ENCODE results near the gene EPB42.
A peak's percentile ranks its signal among the peaks of the same experiment; 100 is the strongest.
"Not testable (repeated sequence)": the region's sequence is repeated elsewhere in the genome, so short reads cannot be mapped to it uniquely, and the experiment has no call there.

Gene EPB42

DNA sequence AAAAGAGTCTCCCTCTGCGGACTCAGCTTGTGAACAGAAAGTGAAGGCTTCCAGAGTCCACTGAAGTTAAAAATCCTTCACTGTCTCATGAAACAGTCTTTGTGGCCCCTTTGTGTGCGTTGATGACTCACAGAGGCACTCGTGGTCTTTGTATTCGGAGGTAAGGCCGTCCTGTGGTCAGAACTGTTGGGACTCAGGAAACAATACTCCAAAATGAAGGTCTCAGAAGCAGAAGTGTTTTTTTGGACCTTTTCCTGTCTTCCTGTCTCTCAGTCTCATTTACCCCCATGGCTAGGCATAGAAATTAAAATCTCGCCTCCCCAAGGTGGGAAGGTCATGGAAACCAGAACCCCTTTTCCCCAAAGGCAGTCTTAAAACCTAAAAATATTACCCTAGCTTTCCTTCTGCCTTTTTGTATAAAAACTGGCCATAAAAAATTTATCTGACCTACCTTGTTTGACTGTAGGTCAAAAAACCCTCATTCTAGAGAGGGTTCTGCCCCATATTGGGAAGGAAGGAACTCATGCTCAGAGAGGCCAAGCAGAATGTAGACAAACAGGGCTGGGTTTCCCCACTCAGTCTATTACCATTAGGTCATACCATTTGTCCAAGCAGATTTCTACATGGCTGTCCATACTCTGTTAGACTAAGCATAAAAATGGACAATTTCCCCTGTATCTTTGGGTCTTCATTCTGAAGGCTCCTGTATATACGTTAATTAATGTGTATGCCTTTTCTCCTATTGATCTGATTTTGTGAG is 19.1 kb upstream of the EPB42 start:
- no peak for DNase-seq

GRCh38 chr15:43238671-43239131 is 17.9 kb upstream of the EPB42 start:
- no peak for DNase-seq

- no peak for DNase-seq
Observed at GRCh38 chr15:43237842-43238470, 17.1 kb upstream of the EPB42 start.

GRCh38 chr15:43235536-43235935 is 14.7 kb upstream of the EPB42 start:
- DNase-seq, result no peak

DNA sequence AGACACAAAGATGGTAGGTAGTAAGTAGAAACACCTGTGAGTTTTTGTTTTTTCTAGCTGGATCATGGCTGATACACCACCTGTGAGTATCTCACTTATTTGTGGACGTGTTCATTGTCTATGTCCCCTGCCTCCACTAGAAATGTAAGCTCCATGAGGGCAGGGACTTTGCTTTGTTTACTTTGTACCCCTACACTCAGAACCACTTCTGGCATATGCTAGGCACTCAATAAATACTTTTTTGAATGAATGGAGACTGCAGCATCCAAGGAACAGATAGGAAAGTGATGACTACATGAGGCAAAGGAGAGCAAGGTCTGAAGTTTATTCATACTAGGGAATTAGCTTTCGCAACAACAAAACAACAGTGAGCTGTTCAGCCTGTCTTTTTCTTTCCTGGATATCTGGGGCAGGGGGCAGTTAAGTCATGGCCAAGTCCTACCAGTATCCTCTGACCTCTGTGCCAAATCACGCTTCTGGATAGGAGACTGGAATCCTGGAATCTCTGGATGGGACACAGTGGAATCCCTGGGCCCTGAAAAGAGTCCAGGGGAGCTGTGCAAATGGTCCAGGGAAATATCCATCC is 11.6 kb upstream of the EPB42 start:
- DNase-seq, result no peak

DNA sequence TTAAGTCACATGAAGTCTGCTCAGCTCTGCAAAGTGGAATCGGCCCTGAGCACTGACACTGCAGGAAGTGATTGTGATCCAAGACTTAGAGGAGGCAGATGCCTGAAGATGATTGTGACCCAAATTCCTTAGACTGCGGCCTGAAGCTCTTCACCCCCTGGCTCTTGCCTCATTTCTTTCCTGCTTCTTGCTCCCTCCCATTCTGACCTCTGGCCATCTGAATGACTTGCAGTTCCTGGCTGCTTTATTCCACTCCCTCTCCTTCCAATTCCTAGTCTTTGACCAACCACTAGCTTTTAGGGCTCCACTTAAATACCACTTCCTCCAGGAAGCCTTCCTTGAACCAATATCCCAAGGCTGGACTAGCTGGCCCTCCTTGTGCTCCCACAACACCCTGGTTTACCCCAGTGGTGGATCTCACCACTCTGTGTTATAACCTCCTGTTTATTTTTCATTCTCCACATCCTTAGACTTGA is 9.9 kb upstream of the EPB42 start:
- no peak for DNase-seq

GRCh38 chr15:43229977-43230376 is 9.2 kb upstream of the EPB42 start:
- DNase-seq, result no peak

DNA sequence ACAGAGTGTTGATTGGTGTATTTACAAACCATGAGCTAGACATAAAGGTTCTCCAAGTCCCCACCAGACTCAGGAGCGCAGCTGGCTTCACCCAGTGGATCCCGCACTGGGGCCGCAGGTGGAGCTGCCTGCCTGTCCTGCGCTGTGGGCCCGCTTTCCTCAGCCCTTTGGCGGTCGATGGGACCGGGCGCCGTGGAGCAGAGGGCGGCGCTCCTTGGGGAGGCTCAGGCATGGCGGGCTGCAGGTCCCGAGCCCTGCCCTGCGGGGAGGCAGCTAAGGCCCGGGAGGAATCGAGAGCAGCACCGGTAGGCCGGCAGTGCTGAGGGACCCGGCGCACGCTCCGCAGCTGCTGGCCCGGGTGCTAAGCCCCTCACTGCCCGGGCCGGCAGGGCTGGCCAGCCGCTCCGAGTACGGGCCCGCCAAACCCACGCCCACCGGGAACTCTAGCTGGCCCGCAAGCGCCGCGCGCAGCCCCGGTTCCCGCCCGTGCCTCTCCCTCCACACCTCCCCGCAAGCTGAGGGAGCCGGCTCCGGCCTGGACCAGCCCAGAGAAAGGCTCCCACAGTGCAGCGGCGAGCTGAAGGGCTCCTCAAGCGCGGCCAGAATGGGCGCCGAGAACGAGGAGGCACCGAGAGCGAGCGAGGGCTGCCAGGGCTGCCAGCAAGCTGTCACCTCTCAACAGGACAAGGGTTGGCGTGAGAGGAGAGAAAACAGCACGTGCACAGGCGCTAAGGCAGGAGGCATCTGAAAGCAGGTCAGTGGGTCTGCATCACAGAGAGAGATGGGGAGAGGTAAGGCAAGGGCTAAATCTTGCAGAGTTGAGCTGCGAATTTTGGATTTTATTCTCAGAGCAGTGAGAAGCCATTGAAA is 5.9 kb upstream of the EPB42 start:
- DNase-seq, result no peak

- DNase-seq, result not testable (repeated sequence)
Observed at GRCh38 chr15:43225950-43226255, 5.1 kb upstream of the EPB42 start.

DNA sequence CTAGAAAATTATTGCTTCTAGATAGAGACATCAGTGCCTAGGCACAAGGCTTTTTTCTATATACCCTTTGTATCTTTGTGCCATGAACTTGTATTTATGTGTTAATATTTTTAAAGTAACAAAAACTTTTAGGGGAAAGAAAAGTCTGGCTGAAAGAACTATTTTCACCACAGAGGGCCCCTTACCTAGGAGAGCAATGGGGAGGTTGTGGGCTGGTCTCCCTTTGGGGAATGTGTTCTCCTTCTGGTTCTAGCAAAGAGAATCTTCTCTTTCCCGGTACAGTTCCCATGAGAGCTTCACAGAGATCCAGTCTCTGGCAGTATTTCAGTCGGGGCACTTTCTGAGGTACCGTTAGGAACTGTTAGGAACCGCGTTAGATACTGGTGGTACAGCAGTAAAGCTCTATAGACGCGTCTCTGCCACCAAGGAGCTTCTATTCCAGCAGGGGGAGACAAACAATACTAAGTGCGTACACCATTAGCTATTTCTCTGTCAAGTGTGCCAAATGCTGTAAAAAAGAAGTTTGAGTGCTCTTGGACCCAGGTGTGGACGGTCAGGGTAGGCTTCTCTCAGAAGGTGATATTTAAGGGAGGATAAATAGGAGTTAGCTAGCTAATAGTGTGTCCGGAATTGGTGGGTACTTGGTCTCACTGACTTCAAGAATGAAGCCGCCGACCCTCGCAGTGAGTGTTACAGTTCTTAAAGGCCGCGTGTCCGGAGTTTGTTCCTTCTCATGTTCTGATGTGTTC is 4.6 kb upstream of the EPB42 start:
- DNase-seq, result peak in 1 of 2 experiments; percentile 12

GRCh38 chr15:43221422-43221821 is 604 bp upstream of the EPB42 start:
- DNase-seq, result no peak

- no peak for DNase-seq
Observed at GRCh38 chr15:43219929-43220928, 589 bp downstream of the EPB42 start.

- no peak for DNase-seq
Observed at GRCh38 chr15:43218908-43219706, 1.7 kb downstream of the EPB42 start.

DNA sequence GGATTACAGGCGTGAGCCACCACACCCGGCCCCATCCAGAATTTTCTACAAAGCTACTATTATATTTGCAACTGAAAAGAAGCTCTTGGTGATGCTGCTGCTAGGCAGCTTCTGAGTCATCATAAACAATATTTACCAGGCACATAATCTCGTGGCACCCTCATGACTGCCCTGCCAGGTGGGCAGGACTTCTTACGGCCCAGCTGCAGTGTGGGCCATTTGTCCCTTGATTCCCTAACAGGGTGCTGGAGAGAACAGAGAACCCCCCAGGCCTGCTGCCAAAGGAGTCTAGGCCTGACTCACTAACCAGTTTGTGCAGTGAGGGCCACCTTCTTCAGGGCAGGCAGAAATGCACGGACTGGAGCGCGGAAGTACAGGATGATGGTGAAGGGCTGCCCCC is 4.9 kb downstream of the EPB42 start:
- no peak for DNase-seq

- DNase-seq, result no peak
Observed at GRCh38 chr15:43214592-43215295, 6.1 kb downstream of the EPB42 start.

- no peak for DNase-seq
Observed at GRCh38 chr15:43214169-43214568, 6.6 kb downstream of the EPB42 start.

DNA sequence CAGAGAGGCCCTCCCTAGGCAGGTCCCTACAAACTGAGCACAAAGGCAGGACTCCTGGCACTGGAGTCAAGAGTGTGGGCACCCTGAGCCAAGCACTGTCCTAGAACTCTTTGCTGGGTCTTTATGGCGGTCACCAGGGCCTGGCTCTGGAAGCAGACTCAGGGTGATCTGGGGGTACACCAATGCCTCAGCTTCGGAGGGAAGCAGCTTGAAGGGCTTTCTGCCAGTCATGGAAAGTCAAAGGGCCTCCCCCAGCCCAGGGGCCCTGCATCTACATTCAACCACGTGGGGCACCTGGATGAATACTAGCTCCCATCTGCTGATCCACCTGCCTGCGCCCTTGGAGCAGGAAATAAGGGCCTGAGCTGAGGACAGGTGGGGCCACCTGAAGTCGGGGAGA is 7.4 kb downstream of the EPB42 start:
- no peak for DNase-seq

DNA sequence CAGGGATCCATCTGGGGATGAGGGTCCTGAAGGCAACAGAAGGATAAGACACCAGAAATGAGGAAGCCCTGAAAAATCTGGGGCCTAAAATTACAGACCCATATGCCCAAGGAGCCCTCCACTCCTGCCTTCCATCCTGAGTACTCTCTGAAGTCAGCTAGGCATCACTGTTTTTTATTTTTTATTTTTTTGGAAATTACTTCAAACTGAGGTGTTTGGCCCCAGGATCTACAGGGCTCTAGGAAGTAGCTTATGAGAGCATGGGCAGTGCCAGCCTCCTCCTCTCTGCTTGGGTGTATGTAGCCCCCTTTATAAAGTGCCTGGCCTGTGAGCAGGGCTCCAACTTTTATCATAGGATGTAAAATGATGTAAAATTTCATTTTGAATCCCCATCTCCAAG is 7.9 kb downstream of the EPB42 start:
- no peak for DNase-seq

DNA sequence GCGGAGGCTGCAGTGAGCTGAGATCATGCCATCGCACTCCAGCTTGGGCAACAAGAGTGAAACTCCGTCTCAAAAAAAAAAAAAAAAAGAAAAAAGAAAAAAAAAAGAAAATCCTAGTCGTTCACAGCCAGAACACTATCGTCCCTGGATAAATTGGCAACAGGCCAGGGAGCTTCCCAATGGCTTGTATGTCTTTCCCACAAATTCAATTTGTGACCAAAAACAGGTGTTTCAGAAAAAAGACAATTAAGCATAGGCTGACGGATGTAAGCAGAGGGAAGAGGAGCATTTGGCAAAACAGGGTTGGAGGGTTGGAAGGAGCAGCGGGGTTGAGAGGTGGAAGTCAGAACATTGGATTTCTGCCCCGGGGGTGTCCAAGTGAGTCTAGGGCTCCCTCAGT is 8.5 kb downstream of the EPB42 start:
- no peak for DNase-seq
